Measurements from ENCODE around the gene ZNF79. TPM values are rescaled to one million over a fixed set of nuclear protein-coding genes. Genes with fewer than 3 reads are reported as not detected.

The ZNF79 gene
- total RNA-seq, 1 experiment from 2014 or later = 9.0 TPM

DNA sequence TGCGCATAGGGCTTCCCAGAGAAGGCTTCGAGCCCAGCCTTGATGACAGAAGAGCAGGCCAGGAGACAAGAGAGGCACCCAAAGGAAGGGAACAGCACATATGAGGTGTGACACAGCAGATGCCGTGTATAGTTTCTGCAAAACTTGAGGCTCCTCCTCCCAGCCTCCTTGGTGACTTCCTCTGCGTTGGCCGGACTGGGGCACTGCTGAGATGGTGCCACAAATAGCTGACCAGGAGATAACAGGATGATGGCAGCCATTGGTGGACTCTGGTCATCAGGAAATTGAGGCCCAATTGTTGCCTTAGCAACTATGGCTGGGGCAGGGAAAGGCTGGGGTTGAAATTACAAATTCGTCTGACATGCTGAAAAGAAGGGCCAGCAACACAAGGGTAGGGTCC lies 4.8 kb upstream of the ZNF79 start:
- 0 out of 2 replicates have a peak, but pooled peaks cover 1% of the 10 kb centered on the region for H3K36me3 Mint-ChIP-seq
- H3K4me3 Mint-ChIP-seq = no peak overlapping the region
- DNase-seq (ENCODE audit: low spot score) = no peak
- no peaks in the 10 kb centered on the region for H3K9me3 Mint-ChIP-seq
- TF ChIP-seq ZNF263 (CRISPR knock-in tag; IDR thresholded peaks at IDR 0.05; ENCODE audit: low read depth) (no peak), KAT7 (CRISPR knock-in tag; IDR thresholded peaks at IDR 0.05; ENCODE audit: borderline replicate concordance) (no peak), ZNF232 (CRISPR knock-in tag; IDR thresholded peaks at IDR 0.05) (no peak)
- peaks cover 3% of the 10 kb centered on the region; the same call in 1 of the 2 replicates for H3K27me3 Mint-ChIP-seq (ENCODE audit: low read depth)
- ChIA-PET CTCF (interaction anchor here (1.9 to 3.3 kb wide), 2 partner anchors 22 to 59 kb away, joined by 21 to 37 read pairs; partner anchors contain the start of gene SLC2A8), POLR2A (interaction anchor here (0.6 kb wide), 1 partner anchor 24 kb away, joined by 4 read pairs; no protein-coding TSS in a partner anchor)
- H3K27ac Mint-ChIP-seq = peak overlapping the region; percentile 23; the same call in 1 of the 2 replicates
- H3K4me1 Mint-ChIP-seq = peaks cover 30% of the 10 kb centered on the region
- no peak for ATAC-seq

DNA sequence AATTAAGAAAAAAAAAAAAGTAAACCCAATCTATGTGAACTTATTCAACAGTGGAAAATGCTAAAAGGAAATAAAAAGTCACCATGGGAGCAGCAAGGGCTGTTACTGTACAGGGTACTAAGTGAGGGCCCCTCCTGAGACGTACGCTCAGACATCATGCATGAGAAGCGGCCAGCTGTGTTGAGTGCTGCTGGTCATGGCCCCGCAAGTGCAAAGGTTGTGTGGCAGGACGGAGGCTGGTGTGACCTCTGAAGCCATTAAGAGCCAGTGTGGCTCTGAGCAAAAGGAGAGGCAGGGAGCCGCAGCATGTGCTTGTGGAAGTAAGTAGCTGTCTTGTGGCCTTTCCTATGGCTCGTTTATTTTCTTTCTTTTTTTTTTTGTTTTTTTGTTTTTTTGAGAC lies 3.1 kb upstream of the ZNF79 start:
- H3K9me3 Mint-ChIP-seq = no peaks in the 10 kb centered on the region
- 0 out of 2 replicates have a peak overlapping the region, but pooled peaks have one; percentile 49 for H3K27ac Mint-ChIP-seq
- ChIA-PET POLR2A (no interaction called here), CTCF (interaction anchor here (0.6 to 0.7 kb wide), 2 partner anchors 27 to 197 kb away, joined by 3 to 6 read pairs; no protein-coding TSS in a partner anchor)
- H3K4me3 Mint-ChIP-seq = no peak overlapping the region
- TF ChIP-seq KAT7 (CRISPR knock-in tag; IDR thresholded peaks at IDR 0.05; ENCODE audit: borderline replicate concordance) = no peak
- TF ChIP-seq GRHL2 (CRISPR knock-in tag; IDR thresholded peaks at IDR 0.05; ENCODE audit: insufficient replicate concordance, severe bottlenecking) = no peak
- no peak for TF ChIP-seq JUN (CRISPR knock-in tag; IDR thresholded peaks at IDR 0.05)
- no peak for TF ChIP-seq ZNF532 (CRISPR knock-in tag; IDR thresholded peaks at IDR 0.05; ENCODE audit: borderline replicate concordance)
- H3K36me3 Mint-ChIP-seq = 0 out of 2 replicates have a peak, but pooled peaks cover 2% of the 10 kb centered on the region
- H3K27me3 Mint-ChIP-seq (ENCODE audit: low read depth) = peaks cover 3% of the 10 kb centered on the region; the same call in 1 of the 2 replicates
- DNase-seq (ENCODE audit: low spot score) (no peak), ATAC-seq (no peak)
- peaks cover 41% of the 10 kb centered on the region for H3K4me1 Mint-ChIP-seq

DNA sequence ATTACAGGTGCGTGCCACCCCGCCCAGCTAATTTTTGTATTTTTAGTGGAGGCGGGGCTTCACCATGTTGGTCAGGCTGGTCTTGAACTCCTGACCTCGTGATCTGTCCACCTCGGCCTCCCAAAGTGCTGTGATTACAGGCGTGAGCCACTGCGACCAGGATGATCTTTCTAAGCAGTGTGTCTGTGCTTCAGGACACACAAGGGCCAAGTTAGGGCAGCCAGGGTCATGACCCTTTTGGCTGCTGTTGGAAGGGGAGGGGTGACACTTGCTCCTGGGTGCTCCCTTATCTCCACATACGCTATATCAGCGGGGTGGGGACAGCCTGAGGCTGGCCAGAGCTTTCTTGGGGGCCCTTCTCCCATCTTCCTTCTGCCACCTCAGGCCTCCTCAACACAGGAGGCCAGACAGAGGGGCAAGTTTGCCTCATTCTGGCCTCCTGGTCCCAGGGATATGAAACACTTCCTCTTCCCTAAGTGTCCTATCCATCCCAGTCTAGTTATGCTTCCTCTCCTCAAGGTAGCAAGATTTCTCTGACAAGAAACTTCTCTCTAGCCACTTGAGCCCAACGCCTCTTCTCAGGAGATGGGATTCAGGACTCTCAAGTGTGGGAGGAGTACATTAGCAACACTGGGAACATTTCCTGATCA lies 1.9 kb upstream of the ZNF79 start:
- CTCF ChIA-PET = no interaction called here
- ATAC-seq = no peak
- H3K27ac Mint-ChIP-seq = no peak overlapping the region
- no peak for TF ChIP-seq ZNF416 (CRISPR knock-in tag; IDR thresholded peaks at IDR 0.05)
- TF ChIP-seq, protein P1, sequence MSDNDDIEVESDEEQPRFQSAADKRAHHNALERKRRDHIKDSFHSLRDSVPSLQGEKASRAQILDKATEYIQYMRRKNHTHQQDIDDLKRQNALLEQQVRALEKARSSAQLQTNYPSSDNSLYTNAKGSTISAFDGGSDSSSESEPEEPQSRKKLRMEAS (CRISPR knock-in tag; IDR thresholded peaks at IDR 0.05) = no peak
- TF ChIP-seq ZNF423 (CRISPR knock-in tag; IDR thresholded peaks at IDR 0.05) = no peak
- TF ChIP-seq, protein P2, sequence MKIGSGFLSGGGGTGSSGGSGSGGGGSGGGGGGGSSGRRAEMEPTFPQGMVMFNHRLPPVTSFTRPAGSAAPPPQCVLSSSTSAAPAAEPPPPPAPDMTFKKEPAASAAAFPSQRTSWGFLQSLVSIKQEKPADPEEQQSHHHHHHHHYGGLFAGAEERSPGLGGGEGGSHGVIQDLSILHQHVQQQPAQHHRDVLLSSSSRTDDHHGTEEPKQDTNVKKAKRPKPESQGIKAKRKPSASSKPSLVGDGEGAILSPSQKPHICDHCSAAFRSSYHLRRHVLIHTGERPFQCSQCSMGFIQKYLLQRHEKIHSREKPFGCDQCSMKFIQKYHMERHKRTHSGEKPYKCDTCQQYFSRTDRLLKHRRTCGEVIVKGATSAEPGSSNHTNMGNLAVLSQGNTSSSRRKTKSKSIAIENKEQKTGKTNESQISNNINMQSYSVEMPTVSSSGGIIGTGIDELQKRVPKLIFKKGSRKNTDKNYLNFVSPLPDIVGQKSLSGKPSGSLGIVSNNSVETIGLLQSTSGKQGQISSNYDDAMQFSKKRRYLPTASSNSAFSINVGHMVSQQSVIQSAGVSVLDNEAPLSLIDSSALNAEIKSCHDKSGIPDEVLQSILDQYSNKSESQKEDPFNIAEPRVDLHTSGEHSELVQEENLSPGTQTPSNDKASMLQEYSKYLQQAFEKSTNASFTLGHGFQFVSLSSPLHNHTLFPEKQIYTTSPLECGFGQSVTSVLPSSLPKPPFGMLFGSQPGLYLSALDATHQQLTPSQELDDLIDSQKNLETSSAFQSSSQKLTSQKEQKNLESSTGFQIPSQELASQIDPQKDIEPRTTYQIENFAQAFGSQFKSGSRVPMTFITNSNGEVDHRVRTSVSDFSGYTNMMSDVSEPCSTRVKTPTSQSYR (CRISPR knock-in tag; IDR thresholded peaks at IDR 0.05) = no peak
- TF ChIP-seq, protein P3, sequence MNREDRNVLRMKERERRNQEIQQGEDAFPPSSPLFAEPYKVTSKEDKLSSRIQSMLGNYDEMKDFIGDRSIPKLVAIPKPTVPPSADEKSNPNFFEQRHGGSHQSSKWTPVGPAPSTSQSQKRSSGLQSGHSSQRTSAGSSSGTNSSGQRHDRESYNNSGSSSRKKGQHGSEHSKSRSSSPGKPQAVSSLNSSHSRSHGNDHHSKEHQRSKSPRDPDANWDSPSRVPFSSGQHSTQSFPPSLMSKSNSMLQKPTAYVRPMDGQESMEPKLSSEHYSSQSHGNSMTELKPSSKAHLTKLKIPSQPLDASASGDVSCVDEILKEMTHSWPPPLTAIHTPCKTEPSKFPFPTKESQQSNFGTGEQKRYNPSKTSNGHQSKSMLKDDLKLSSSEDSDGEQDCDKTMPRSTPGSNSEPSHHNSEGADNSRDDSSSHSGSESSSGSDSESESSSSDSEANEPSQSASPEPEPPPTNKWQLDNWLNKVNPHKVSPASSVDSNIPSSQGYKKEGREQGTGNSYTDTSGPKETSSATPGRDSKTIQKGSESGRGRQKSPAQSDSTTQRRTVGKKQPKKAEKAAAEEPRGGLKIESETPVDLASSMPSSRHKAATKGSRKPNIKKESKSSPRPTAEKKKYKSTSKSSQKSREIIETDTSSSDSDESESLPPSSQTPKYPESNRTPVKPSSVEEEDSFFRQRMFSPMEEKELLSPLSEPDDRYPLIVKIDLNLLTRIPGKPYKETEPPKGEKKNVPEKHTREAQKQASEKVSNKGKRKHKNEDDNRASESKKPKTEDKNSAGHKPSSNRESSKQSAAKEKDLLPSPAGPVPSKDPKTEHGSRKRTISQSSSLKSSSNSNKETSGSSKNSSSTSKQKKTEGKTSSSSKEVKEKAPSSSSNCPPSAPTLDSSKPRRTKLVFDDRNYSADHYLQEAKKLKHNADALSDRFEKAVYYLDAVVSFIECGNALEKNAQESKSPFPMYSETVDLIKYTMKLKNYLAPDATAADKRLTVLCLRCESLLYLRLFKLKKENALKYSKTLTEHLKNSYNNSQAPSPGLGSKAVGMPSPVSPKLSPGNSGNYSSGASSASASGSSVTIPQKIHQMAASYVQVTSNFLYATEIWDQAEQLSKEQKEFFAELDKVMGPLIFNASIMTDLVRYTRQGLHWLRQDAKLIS (CRISPR knock-in tag; IDR thresholded peaks at IDR 0.05; ENCODE audit: borderline replicate concordance) = no peak
- no peak for TF ChIP-seq CREM (CRISPR knock-in tag; IDR thresholded peaks at IDR 0.05)
- TF ChIP-seq SMAD4 (CRISPR knock-in tag; IDR thresholded peaks at IDR 0.05) = no peak
- no peak for TF ChIP-seq SMAD3 (CRISPR knock-in tag; IDR thresholded peaks at IDR 0.05; ENCODE audit: borderline replicate concordance)
- TF ChIP-seq ELF4 (CRISPR knock-in tag; IDR thresholded peaks at IDR 0.05; ENCODE audit: low read depth) = no peak

More for the DNA sequence above, 1.9 kb upstream of the ZNF79 start:
- Mint-ChIP-seq H3K36me3 (peaks cover 9% of the 10 kb centered on the region), H3K4me3 (peak overlapping the region; percentile 98; the same call in 1 of the 2 replicates), H3K4me1 (peaks cover 41% of the 10 kb centered on the region), H3K27me3 (ENCODE audit: low read depth) (no peaks in the 10 kb centered on the region), H3K9me3 (no peaks in the 10 kb centered on the region)
- POLR2A ChIA-PET = no interaction called here
- no peak for DNase-seq (ENCODE audit: low spot score)
